CD8-positive, alpha-beta memory T cell (primary cell): ENCODE data around the gene HSPB7. TPM values are rescaled to one million over a fixed set of nuclear protein-coding genes. Genes with fewer than 3 reads are reported as not detected.
"Not testable (repeated sequence)": the region's sequence is repeated elsewhere in the genome, so short reads cannot be mapped to it uniquely, and the experiment has no call there.

Source experiments
- CTCF ChIA-PET: fragments of 350-600 bp; sonication (Branson Sonifier 250); formaldehyde crosslinking; loops from one replicate; lab custom pipeline; 2021; ENCODE audit warnings: antibody characterized with exemption; lab: Charles Lee
- POLR2A ChIA-PET: fragments of 350-600 bp; sonication (Branson Sonifier 250); formaldehyde crosslinking; loops from one replicate; lab custom pipeline; 2021; ENCODE audit warnings: antibody characterized with exemption; lab: Charles Lee
- DNase-seq, 5 donors: peaks; one replicate each; pipeline versions ENCODE4 v3.0.0 to v3.0.0-alpha.2; 2020 to 2022; ENCODE audit warnings: mixed read lengths in 1 of 5
- H3K27ac ChIP-seq: one replicate; pipeline ENCODE4 v1.7.0; 2013; ENCODE audit warnings: low read depth, mild to moderate bottlenecking, low read length, moderate library complexity
- H3K27me3 ChIP-seq: 2 replicates; pipeline ENCODE4 v1.7.0; 2013; ENCODE audit warnings: low read length, mild to moderate bottlenecking; ENCODE audit not compliant: insufficient read depth, poor library complexity, severe bottlenecking
- H3K36me3 ChIP-seq: 2 replicates; pipeline ENCODE4 v1.7.0; 2013; ENCODE audit warnings: mild to moderate bottlenecking, low read length, moderate library complexity; ENCODE audit not compliant: insufficient read depth
- H3K4me1 ChIP-seq: 2 replicates; pipeline ENCODE4 v1.7.0; 2013; ENCODE audit warnings: mild to moderate bottlenecking, low read length, moderate library complexity; ENCODE audit not compliant: insufficient read depth
- H3K4me3 ChIP-seq: 2 replicates; pipeline ENCODE4 v1.7.0; 2013; ENCODE audit warnings: mild to moderate bottlenecking, low read length
- H3K9me3 ChIP-seq: 2 replicates; pipeline ENCODE4 v1.7.0; 2013; ENCODE audit warnings: mild to moderate bottlenecking, low read length
- H3K27ac Mint-ChIP-seq, 8 donors: one replicate each; pipeline ENCODE4 v1.8.0; 2020 to 2021; ENCODE audit warnings: mixed read lengths in 8 of 8, mild to moderate bottlenecking in 6 of 8, inconsistent platforms in 3 of 8, moderate library complexity in 3 of 8
- H3K27me3 Mint-ChIP-seq, 2 donors: one replicate each; pipeline ENCODE4 v1.8.0; 2020 to 2021; ENCODE audit warnings: mixed read lengths in 2 of 2, mild to moderate bottlenecking in 1 of 2, moderate library complexity in 1 of 2
- H3K36me3 Mint-ChIP-seq, 3 donors: one replicate each; pipeline ENCODE4 v1.8.0; 2020 to 2021; ENCODE audit warnings: mixed read lengths in 3 of 3, inconsistent platforms in 1 of 3, mild to moderate bottlenecking in 1 of 3
- H3K4me1 Mint-ChIP-seq, 3 donors: one replicate each; pipeline ENCODE4 v1.8.0; 2020 to 2021; ENCODE audit warnings: mixed read lengths in 3 of 3, inconsistent platforms in 1 of 3, mild to moderate bottlenecking in 1 of 3
- H3K4me3 Mint-ChIP-seq, 7 donors: one replicate each; pipeline ENCODE4 v1.8.0; 2020 to 2021; ENCODE audit warnings: mixed read lengths in 7 of 7, mild to moderate bottlenecking in 6 of 7, moderate library complexity in 4 of 7, inconsistent platforms in 2 of 7
- H3K9me3 Mint-ChIP-seq, 5 donors: one replicate each; pipeline ENCODE4 v1.8.0; 2020 to 2022; ENCODE audit warnings: mixed read lengths in 5 of 5, mild to moderate bottlenecking in 3 of 5, moderate library complexity in 2 of 5, inconsistent platforms in 1 of 5
- polyA plus RNA-seq: library from polyadenylated mRNA; unstranded; fragments of 300-500 nt; fragmentation: Illumina TruSeq; gene quantifications from one replicate; pipeline ENCODE4 v1.2.3, GENCODE V29; 2021
- total RNA-seq, 2 experiments: library from RNA; stranded (reverse); gene quantifications; one replicate each; pipeline ENCODE4 v1.2.3, GENCODE V29; 2021

HSPB7 gene
- total and polyA plus RNA-seq, 3 experiments from 2014 or later = not detected

- ChIA-PET CTCF (no interaction called here), POLR2A (interaction anchor here (0.5 kb wide), 1 partner anchor 77 kb away, joined by 4 read pairs; no protein-coding TSS in a partner anchor)
- Histone ChIP-seq H3K27ac (no peak overlapping the region), H3K27me3 (no peaks in the 10 kb centered on the region), H3K36me3 (no peaks in the 10 kb centered on the region), H3K4me1 (peaks cover 1% of the 10 kb centered on the region), H3K9me3 (no peaks in the 10 kb centered on the region), H3K4me3 (no peak overlapping the region)
- H3K4me1 Mint-ChIP-seq = peaks cover 1 to 7% (median 3%) of the 10 kb centered on the region in 3 donors
- peaks cover 2 to 10% of the 10 kb centered on the region in 2 donors for H3K27me3 Mint-ChIP-seq
- no peak overlapping the region for H3K4me3 Mint-ChIP-seq
- H3K9me3 Mint-ChIP-seq = no peaks in the 10 kb centered on the region
- no peak for DNase-seq
- no peaks in the 10 kb centered on the region for H3K36me3 Mint-ChIP-seq
- H3K27ac Mint-ChIP-seq = no peak overlapping the region
Observed at GRCh38 chr1:15981679-15982078, 36.2 kb downstream of the HSPB7 start.

DNA sequence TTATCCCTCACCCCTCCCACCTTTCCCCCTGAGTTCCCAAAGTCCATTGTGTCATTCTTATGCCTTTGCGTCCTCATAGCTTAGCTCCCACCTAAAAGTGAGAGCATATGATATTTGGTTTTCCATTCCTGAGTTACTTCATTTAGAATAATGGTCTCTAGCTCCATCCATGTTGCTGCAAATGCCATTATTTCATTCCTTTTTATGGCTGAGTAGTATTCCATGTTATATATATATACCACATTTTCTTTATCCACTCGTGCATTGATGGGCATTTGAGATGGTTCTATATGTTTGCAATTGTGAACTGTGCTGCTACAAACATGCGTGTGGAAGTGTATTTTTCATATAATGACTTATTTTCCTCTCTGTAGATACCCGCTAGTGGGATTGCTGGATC is 39.9 kb downstream of the HSPB7 start:
- peak overlapping the region in 2 of 8 donors; percentile 8 to 56 for H3K27ac Mint-ChIP-seq
- POLR2A ChIA-PET, DNase-seq, H3K9me3 Mint-ChIP-seq, H3K27me3 ChIP-seq, H3K4me3 ChIP-seq, H3K36me3 ChIP-seq, CTCF ChIA-PET, H3K9me3 ChIP-seq, H3K27ac ChIP-seq, H3K27me3 Mint-ChIP-seq: not testable (repeated sequence)
- H3K4me1 ChIP-seq = peaks cover 21% of the 10 kb centered on the region
- H3K36me3 Mint-ChIP-seq = peaks cover 0 to 13% (median 5%) of the 10 kb centered on the region in 3 donors
- peak overlapping the region in 1 of 7 donors; percentile 24 for H3K4me3 Mint-ChIP-seq
- peaks cover 25 to 38% (median 30%) of the 10 kb centered on the region in 3 donors for H3K4me1 Mint-ChIP-seq

GRCh38 chr1:15975805-15976680 is 41.8 kb downstream of the HSPB7 start, which contains the start of gene ZBTB17:
Gene ZBTB17 (minus strand): TSS chr1:15976101. CDS start chr1:15948495, 27,606 bp downstream.
- peaks cover 9 to 27% (median 12%) of the 10 kb centered on the region in 3 donors for H3K36me3 Mint-ChIP-seq
- DNase-seq = peak; percentile 93 to 97 (median 94)
- peaks cover 11% of the 10 kb centered on the region for H3K36me3 ChIP-seq
- H3K9me3 Mint-ChIP-seq = no peaks in the 10 kb centered on the region
- no peaks in the 10 kb centered on the region for H3K9me3 ChIP-seq
- H3K4me3 ChIP-seq = peak within 1 kb of the TSS; percentile 86
- H3K4me1 ChIP-seq = peaks cover 21% of the 10 kb centered on the region
- peaks cover 28 to 52% (median 41%) of the 10 kb centered on the region in 3 donors for H3K4me1 Mint-ChIP-seq
- H3K27me3 ChIP-seq = no peaks in the 10 kb centered on the region
- H3K27ac ChIP-seq = peak within 1 kb of the TSS; percentile 74
- ChIA-PET POLR2A (interaction anchor here (0.6 to 1.7 kb wide), 5 partner anchors 17 to 142 kb away, joined by 3 to 6 read pairs (median 5); partner anchors contain the start of gene SPEN), CTCF (interaction anchor here (1.0 to 1.7 kb wide), 6 partner anchors 12 to 161 kb away, joined by 3 to 6 read pairs (median 4); no protein-coding TSS in a partner anchor)
- peak within 1 kb of the TSS; percentile 87 to 97 (median 89) for H3K4me3 Mint-ChIP-seq
- H3K27me3 Mint-ChIP-seq = peaks cover 0 to 2% of the 10 kb centered on the region in 2 donors
- peak within 1 kb of the TSS; percentile 87 to 96 (median 94) for H3K27ac Mint-ChIP-seq

- no peaks in the 10 kb centered on the region for H3K27me3 Mint-ChIP-seq
- ChIA-PET CTCF (interaction anchor here (1.0 to 1.7 kb wide), 7 partner anchors 11 to 160 kb away, joined by 3 to 6 read pairs (median 4); no protein-coding TSS in a partner anchor), POLR2A (interaction anchor here (1.0 to 1.7 kb wide), 3 partner anchors 16 to 141 kb away, joined by 3 to 6 read pairs (median 5); partner anchors contain the start of gene SPEN)
- H3K27ac Mint-ChIP-seq = peak overlapping the region; percentile 75 to 96 (median 91)
- Histone ChIP-seq H3K27ac (peak overlapping the region; percentile 74), H3K27me3 (no peaks in the 10 kb centered on the region), H3K9me3 (no peaks in the 10 kb centered on the region), H3K36me3 (peaks cover 11% of the 10 kb centered on the region), H3K4me3 (peak overlapping the region; percentile 86), H3K4me1 (peaks cover 21% of the 10 kb centered on the region)
- peaks cover 28 to 54% (median 41%) of the 10 kb centered on the region in 3 donors for H3K4me1 Mint-ChIP-seq
- peak overlapping the region; percentile 87 to 97 (median 89) for H3K4me3 Mint-ChIP-seq
- peaks cover 9 to 31% (median 14%) of the 10 kb centered on the region in 3 donors for H3K36me3 Mint-ChIP-seq
- H3K9me3 Mint-ChIP-seq = no peaks in the 10 kb centered on the region
- peak in 3 of 5 donors; percentile 73 to 82 (median 77) for DNase-seq
Observed at GRCh38 chr1:15975358-15975804, 42.5 kb downstream of the HSPB7 start.

GRCh38 chr1:15974855-15975254 is 43.0 kb downstream of the HSPB7 start:
- Histone ChIP-seq H3K4me1 (peaks cover 21% of the 10 kb centered on the region), H3K27me3 (no peaks in the 10 kb centered on the region), H3K9me3 (no peaks in the 10 kb centered on the region), H3K27ac (peak overlapping the region; percentile 74), H3K4me3 (peak overlapping the region; percentile 86), H3K36me3 (peaks cover 11% of the 10 kb centered on the region)
- CTCF ChIA-PET = interaction anchor here (1.1 to 1.5 kb wide), 2 partner anchors 24 to 104 kb away, joined by 4 to 5 read pairs; no protein-coding TSS in a partner anchor
- peak overlapping the region; percentile 75 to 96 (median 91) for H3K27ac Mint-ChIP-seq
- peak in 1 of 5 donors; percentile 10 for DNase-seq
- peaks cover 9 to 35% (median 17%) of the 10 kb centered on the region in 3 donors for H3K36me3 Mint-ChIP-seq
- H3K27me3 Mint-ChIP-seq = no peaks in the 10 kb centered on the region
- H3K4me1 Mint-ChIP-seq = peaks cover 28 to 58% (median 44%) of the 10 kb centered on the region in 3 donors
- no peaks in the 10 kb centered on the region for H3K9me3 Mint-ChIP-seq
- peak overlapping the region; percentile 87 to 97 (median 89) for H3K4me3 Mint-ChIP-seq
- POLR2A ChIA-PET = interaction anchor here (1.7 kb wide), 1 partner anchor 127 kb away, joined by 6 read pairs; the partner anchor contains the start of gene SPEN

- Mint-ChIP-seq H3K4me3 (peak overlapping the region in 6 of 7 donors; percentile 7 to 68 (median 37)), H3K36me3 (peaks cover 9 to 39% (median 18%) of the 10 kb centered on the region in 3 donors), H3K4me1 (peaks cover 28 to 62% (median 44%) of the 10 kb centered on the region in 3 donors), H3K27me3 (no peaks in the 10 kb centered on the region), H3K9me3 (no peaks in the 10 kb centered on the region), H3K27ac (peak overlapping the region in 4 of 8 donors; percentile 7 to 95 (median 28))
- DNase-seq = no peak
- Histone ChIP-seq H3K4me3 (no peak overlapping the region), H3K27me3 (no peaks in the 10 kb centered on the region), H3K4me1 (peaks cover 21% of the 10 kb centered on the region), H3K9me3 (no peaks in the 10 kb centered on the region), H3K27ac (no peak overlapping the region), H3K36me3 (peaks cover 11% of the 10 kb centered on the region)
- ChIA-PET CTCF (no interaction called here), POLR2A (no interaction called here)
Observed at GRCh38 chr1:15973772-15974171, 44.1 kb downstream of the HSPB7 start.

GRCh38 chr1:15972409-15972808 is 45.4 kb downstream of the HSPB7 start:
- no peaks in the 10 kb centered on the region for H3K27me3 Mint-ChIP-seq
- DNase-seq = no peak
- ChIA-PET CTCF (no interaction called here), POLR2A (no interaction called here)
- Histone ChIP-seq H3K27ac (no peak overlapping the region), H3K4me3 (no peak overlapping the region), H3K27me3 (no peaks in the 10 kb centered on the region), H3K4me1 (peaks cover 21% of the 10 kb centered on the region), H3K36me3 (peaks cover 11% of the 10 kb centered on the region), H3K9me3 (no peaks in the 10 kb centered on the region)
- peak overlapping the region in 2 of 8 donors; percentile 9 to 94 for H3K27ac Mint-ChIP-seq
- peak overlapping the region in 1 of 7 donors; percentile 68 for H3K4me3 Mint-ChIP-seq
- peaks cover 36 to 68% (median 55%) of the 10 kb centered on the region in 3 donors for H3K4me1 Mint-ChIP-seq
- H3K36me3 Mint-ChIP-seq = peaks cover 12 to 49% (median 18%) of the 10 kb centered on the region in 3 donors
- H3K9me3 Mint-ChIP-seq = no peaks in the 10 kb centered on the region
